HG03175 (cell line): ENCODE data around the gene CFAP299.

ENCODE experiments used
- ATAC-seq: cut with Tn5 transposase; IDR thresholded peaks from one replicate; pipeline ENCODE4 v1.9.1; 2021; ENCODE audit warnings: mild to moderate bottlenecking, moderate library complexity; ENCODE audit not compliant: unreplicated experiment

CFAP299 gene

GRCh38 chr4:80803337-80803736 lies 467.8 kb downstream of the CFAP299 start:
- no peak for ATAC-seq

DNA sequence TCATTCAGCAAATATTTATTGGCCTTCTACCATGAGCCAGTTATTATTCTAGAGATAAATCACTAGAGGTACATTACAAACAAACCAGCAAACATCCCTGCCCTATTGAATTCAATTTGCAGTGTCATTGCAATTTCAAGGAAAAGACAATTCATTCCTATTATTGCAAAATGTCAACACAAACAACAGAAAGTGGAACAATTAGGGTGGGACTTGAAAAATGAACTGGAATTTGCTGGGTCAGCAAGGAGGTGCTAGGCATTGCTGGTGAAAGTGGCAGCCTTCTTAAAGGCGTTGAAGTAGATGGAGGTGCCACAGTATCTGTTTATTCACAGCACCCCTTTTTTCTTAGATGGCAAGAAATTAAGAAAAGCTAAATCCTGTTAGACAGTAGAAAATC lies 470.9 kb downstream of the CFAP299 start:
- no peak for ATAC-seq

GRCh38 chr4:80809039-80809729 lies 473.7 kb downstream of the CFAP299 start:
- no peak for ATAC-seq

DNA sequence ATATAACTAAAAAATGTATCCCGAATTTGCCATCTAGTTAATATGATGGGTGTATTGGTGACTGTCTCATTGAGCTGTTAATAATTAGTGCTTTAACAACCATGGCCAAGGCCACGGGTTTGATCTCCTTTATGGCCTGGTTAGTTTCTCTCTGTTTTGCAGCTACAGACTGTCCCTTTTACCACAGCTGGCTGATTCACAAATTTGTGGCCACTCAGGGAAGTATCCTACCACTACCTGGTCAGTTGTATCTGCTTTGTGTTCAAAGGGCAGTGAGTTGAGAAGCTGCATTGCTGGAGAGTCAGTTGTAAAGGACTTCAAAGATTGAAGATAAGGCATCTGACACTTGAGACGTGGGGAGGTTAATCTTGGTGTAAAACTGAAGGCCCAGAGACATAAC lies 475.9 kb downstream of the CFAP299 start:
- ATAC-seq, result no peak

- ATAC-seq, result no peak
Observed at GRCh38 chr4:80812145-80812544, 476.6 kb downstream of the CFAP299 start.

DNA sequence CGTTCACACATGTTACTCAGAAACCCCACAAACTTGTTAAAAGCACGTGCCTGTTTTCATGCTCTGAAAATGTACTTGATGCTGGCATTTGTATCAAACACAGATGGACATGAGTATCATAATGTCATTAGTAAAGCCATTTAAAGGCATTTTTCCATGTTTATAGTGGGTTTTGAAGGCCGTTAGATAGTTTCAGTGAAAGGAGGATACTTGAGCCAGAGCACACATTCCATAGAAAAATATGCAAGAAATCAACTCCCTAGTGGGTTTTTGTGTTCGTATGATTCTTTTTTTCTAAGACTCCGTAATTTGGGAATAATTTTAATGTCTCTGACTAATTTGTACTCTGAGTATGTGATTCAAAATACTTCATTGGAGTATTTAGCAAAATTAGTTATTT lies 478.7 kb downstream of the CFAP299 start:
- no peak for ATAC-seq

- ATAC-seq, result no peak
Observed at GRCh38 chr4:80831383-80832361, 496.1 kb downstream of the CFAP299 start.

GRCh38 chr4:80839281-80839680 lies 503.8 kb downstream of the CFAP299 start:
- ATAC-seq, result no peak

- ATAC-seq, result no peak
Observed at GRCh38 chr4:80839792-80840191, 504.3 kb downstream of the CFAP299 start.

GRCh38 chr4:80840396-80840795 lies 504.9 kb downstream of the CFAP299 start:
- ATAC-seq, result no peak

DNA sequence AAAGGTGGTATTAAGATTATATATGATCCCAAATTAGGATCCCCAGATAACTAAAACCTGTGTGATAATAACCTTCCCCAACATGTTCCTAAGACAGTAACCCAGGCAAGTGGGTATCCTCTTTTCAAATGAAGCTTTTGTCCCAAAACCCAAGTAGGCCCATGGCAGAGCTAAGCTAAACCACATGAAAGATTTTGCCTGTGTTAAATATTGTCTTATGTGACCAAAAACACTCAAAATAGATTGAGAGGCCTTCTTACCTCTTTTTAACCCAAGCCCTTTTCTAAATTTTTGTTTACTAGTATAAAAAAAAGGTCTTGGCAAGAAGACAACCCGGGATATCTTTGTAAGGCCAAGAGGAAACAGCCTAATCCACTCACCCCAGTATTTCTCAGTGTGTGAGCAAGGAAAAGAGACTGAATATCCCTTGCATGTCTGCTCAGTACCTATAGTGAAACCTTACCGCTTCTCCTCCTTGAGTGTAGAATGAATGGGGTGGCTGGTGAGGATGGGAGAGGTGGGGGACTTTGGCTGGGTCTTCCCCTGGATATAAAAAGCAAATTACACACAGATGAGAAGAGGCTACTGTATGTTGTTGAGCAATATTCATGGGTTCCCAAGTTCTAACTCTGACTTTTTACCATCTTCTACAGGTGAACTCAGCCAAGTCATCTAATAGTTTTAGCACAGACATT lies 506.2 kb downstream of the CFAP299 start:
- no peak for ATAC-seq

DNA sequence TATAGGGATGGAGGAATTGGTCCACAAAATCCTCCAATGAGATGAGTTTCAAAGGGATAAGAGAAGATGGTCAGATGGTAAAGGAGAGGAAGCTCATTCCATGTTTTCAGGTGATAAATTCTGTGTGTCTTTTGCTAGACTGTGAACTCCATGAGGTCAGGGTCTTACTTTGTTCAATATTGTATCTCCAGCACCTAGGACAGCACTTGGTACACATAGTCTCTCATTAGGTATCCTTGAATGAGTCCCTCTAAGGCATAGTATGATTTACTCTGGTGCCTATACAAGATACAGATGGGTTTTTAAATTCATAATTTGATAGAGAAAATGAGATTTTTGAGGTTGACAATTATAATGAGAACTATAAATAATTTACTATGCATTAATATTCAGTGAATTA lies 510.7 kb downstream of the CFAP299 start:
- ATAC-seq, result no peak

DNA sequence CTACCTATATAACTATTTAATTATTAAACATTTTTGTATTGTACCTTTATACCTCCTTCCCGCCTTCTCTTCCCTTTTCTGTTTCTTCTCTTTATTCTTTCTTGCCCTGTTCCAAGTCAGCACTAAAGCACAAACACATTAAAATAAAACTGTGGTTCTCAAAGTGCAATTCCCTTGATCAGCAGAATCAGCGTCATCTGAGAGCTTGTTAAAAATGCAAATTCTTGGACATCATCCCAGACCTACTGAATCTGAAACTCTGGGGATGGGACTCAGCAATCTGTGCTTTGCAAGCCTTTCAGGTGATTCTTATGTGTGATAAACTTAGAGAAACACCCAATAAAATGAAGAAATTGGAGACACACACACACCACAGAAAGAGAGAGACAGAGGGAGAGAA lies 516.5 kb downstream of the CFAP299 start:
- no peak for ATAC-seq

DNA sequence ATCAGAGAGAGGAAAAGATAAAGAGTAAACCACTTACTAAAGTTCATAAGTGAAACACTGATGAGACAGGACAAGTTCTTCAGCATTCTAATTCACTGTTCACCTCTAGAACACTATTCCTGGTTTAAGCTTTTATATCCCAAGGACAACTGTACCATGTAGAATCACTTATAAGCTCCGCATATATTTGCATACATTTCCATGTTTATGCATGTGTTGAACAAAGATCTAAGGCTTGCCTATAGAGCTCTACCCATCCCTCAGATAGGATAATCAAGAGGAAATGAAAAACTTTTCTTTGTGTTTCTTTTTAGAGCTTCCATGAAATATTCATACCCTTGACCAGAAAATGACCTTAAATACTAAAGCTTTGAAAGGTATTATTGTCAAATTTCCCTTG lies 538.0 kb downstream of the CFAP299 start:
- ATAC-seq, result no peak

GRCh38 chr4:80874979-80875378 lies 539.4 kb downstream of the CFAP299 start:
- ATAC-seq, result no peak

DNA sequence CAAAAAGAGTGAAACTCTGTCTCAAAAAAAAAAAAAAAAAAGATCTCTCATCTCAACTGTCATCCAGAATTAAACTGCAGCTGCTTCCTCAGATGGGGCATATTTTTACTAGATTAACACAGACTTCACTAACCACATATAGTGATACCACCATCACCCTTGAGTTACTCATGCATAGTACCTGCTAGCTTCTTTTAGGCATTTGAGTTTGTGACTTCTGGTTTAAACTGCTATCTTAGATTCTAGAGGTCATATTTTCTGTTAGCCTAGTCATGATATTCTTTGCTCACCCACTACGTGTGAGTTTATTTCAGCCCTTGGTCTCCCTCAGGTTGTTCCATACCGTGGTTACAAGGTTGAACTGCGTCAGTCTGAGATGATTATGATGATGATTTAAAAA lies 540.1 kb downstream of the CFAP299 start:
- ATAC-seq, result peak; percentile 95

GRCh38 chr4:80876810-80877209 lies 541.3 kb downstream of the CFAP299 start:
- ATAC-seq, result peak; percentile 68

- no peak for ATAC-seq
Observed at GRCh38 chr4:80878218-80878617, 542.7 kb downstream of the CFAP299 start.

GRCh38 chr4:80897537-80898303 lies 562.2 kb downstream of the CFAP299 start:
- ATAC-seq, result peak; percentile 62

DNA sequence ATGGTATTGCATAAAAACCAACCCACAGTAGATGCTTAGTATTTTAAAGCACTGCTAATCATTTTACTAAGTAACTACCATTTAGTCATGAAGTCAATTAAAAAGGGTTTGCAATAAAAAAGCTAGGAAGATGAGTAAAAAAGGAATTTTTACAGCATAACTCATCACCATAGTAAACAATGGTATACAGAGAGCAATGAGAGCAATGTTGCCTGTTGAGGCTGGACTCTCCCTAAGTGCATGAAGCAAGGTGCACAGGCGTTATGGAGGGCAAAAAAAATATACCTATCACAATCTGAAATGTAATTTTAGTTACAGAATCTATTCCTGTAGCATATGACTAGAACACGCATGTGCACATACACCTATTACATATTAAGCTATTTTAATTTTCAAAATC lies 565.4 kb downstream of the CFAP299 start:
- ATAC-seq, result no peak

GRCh38 chr4:80903020-80903419 lies 567.5 kb downstream of the CFAP299 start:
- no peak for ATAC-seq
